ENCODE measurements around the gene IL5RA.

GRCh38 chr3:3082234-3082924, 27.8 kb downstream of the IL5RA start:
- TF ChIP-seq CTCF (IDR thresholded peaks at IDR 0.05 in 2 of 3, conservative IDR thresholded peaks at IDR 0.05 in 1 of 3; ENCODE audit: control insufficient read depth in 2 of 3, extremely low read depth in 1 of 3, insufficient read depth in 1 of 3, low read depth in 3 of 3, low read length in 3 of 3) = no peak
- no peak for TF ChIP-seq SREBF2 (IDR thresholded peaks at IDR 0.05; ENCODE audit: low read length)
- TF ChIP-seq SMC3 (IDR thresholded peaks at IDR 0.05; ENCODE audit: borderline replicate concordance, low read length) = no peak
- no peak for TF ChIP-seq POLR2A (IDR thresholded peaks at IDR 0.05; ENCODE audit: low read depth, low read length)
- TF ChIP-seq SP1 (IDR thresholded peaks at IDR 0.05; ENCODE audit: low read depth, low read length) = no peak
- TF ChIP-seq KDM1A (IDR thresholded peaks at IDR 0.05; ENCODE audit: borderline replicate concordance) = no peak
- peak; percentile 61; the same call in 1 of the 2 replicates for TF ChIP-seq TCF3 (IDR thresholded peaks at IDR 0.05; ENCODE audit: borderline replicate concordance, insufficient read depth, low read depth, low read length)
- no peak for TF ChIP-seq ZNF687 (IDR thresholded peaks at IDR 0.05)
- no peak for TF ChIP-seq BACH1 (IDR thresholded peaks at IDR 0.05; ENCODE audit: borderline replicate concordance)
- TF ChIP-seq EP300 (IDR thresholded peaks at IDR 0.05; ENCODE audit: borderline replicate concordance in 1 of 2, control insufficient read depth in 1 of 2, low read depth in 2 of 2, low read length in 2 of 2) = no peak
- TF ChIP-seq SRF (IDR thresholded peaks at IDR 0.05; ENCODE audit: low read depth in 2 of 2, low read length in 2 of 2) = no peak
- no peak for TF ChIP-seq MXI1 (IDR thresholded peaks at IDR 0.05; ENCODE audit: low read depth, low read length)

All from GM12878 (cell line).